ENCODE measurements around the gene EDIL3.

DNA sequence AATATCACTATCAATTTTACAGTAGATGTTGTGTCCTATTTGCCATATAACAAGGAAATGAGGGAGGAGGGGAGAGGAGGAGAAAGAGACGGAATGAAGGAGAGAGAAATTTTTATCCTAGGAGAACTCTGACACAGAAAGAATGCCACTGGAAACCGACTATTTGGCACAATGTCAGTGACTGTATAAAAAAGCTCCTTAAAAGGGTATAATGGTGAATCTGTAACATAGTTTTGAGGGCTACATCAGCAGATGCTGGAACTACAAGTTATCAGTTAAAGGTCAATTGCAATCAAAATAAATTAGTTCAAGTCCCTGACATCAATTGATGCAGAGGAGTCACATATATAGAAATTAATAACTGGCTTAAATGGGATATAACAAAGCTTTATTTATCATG lies 5.7 kb downstream of the EDIL3 start:
- TF ChIP-seq, protein P1, sequence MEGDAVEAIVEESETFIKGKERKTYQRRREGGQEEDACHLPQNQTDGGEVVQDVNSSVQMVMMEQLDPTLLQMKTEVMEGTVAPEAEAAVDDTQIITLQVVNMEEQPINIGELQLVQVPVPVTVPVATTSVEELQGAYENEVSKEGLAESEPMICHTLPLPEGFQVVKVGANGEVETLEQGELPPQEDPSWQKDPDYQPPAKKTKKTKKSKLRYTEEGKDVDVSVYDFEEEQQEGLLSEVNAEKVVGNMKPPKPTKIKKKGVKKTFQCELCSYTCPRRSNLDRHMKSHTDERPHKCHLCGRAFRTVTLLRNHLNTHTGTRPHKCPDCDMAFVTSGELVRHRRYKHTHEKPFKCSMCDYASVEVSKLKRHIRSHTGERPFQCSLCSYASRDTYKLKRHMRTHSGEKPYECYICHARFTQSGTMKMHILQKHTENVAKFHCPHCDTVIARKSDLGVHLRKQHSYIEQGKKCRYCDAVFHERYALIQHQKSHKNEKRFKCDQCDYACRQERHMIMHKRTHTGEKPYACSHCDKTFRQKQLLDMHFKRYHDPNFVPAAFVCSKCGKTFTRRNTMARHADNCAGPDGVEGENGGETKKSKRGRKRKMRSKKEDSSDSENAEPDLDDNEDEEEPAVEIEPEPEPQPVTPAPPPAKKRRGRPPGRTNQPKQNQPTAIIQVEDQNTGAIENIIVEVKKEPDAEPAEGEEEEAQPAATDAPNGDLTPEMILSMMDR (IDR thresholded peaks at IDR 0.05; ENCODE audit: low read depth, low read length, poor library complexity, severe bottlenecking), result no peak
- no peak for TF ChIP-seq EZH2phosphoT487 (IDR thresholded peaks at IDR 0.05; ENCODE audit: borderline replicate concordance, low read length)

All from DOHH2 (cell line).